Adrenal gland (tissue), 12 donors: ENCODE data around the gene PKP1. TPM values are rescaled to one million over a fixed set of nuclear protein-coding genes. Genes with fewer than 3 reads are reported as not detected.

Source experiments
- DNase-seq, 7 donors: peaks; one replicate each; pipeline ENCODE4 v3.0.0-alpha.2; 2019 to 2020
- H3K27ac ChIP-seq, 5 donors: fragments of 200-600 bp; sonication (generic) in 4 of 5; 1 replicate in 3 of 5; 2 replicates in 2 of 5; pipeline versions ENCODE4 v1.5.1 to v1.8.0; 2016 to 2020; ENCODE audit warnings: mild to moderate bottlenecking in 1 of 5
- H3K27me3 ChIP-seq: fragments of 200-600 bp; 2 replicates; pipeline ENCODE4 v1.8.0; 2021
- H3K36me3 ChIP-seq, 2 donors: fragments of 200-600 bp; replicated peaks in 1 of 2; 1 replicate in 1 of 2; 2 replicates in 1 of 2; pipeline versions ENCODE4 v1.5.1 to v1.8.0; 2018 to 2022
- H3K4me1 ChIP-seq, 2 donors: fragments of 200-600 bp; replicated peaks in 1 of 2; 1 replicate in 1 of 2; 2 replicates in 1 of 2; pipeline versions ENCODE4 v1.5.1 to v1.8.0; 2018 to 2021
- H3K4me3 ChIP-seq, 4 donors: fragments of 200-600 bp; sonication (generic) in 3 of 4; one replicate each; pipeline ENCODE4 v1.5.1; 2016 to 2018
- H3K9me3 ChIP-seq, 3 donors: fragments of 200-600 bp; sonication (generic) in 1 of 3; replicated peaks in 1 of 3; 1 replicate in 2 of 3; 2 replicates in 1 of 3; pipeline versions ENCODE4 v1.5.1 to v1.8.0; 2016 to 2021
- CTCF ChIP-seq, 6 experiments: fragments of 450-650 bp in 4 of 6; fragments of 200-600 bp in 2 of 6; sonication (generic) in 1 of 6; IDR thresholded peaks; 1 replicate in 5 of 6; 2 replicates in 1 of 6; pipeline versions ENCODE4 v1.5.1 to v1.8.0; 2016 to 2021; ENCODE audit warnings: antibody characterized with exemption in 6 of 6, mild to moderate bottlenecking in 2 of 6, moderate library complexity in 1 of 6
- POLR2A ChIP-seq, 2 donors: fragments of 450-650 bp; IDR thresholded peaks; one replicate each; pipeline ENCODE4 v1.6.1; 2017; ENCODE audit warnings: antibody characterized with exemption in 2 of 2, mild to moderate bottlenecking in 2 of 2, moderate library complexity in 1 of 2
- WGBS, 4 donors: extraction: QIAGEN DNeasy Blood & Tissue Kit in 2 of 4; methylation state at CpG; one replicate each; pipeline versions ENCODE4 v1.1.5 to v1.1.7; 2013 to 2017; 5-methylcytosine and 5-hydroxymethylcytosine counted together
- intact Hi-C, 2 donors: fragments of 100-400 bp; cut with DNase I; formaldehyde crosslinking; loops; one replicate each; pipeline versions ENCODE4 v1.14.1 to v1.15.0; 2022 to 2023
- polyA plus RNA-seq, 3 donors: library from polyadenylated mRNA; stranded (reverse); fragments of 200-250 nt in 2 of 3; fragments of 350-450 nt in 1 of 3; fragmentation: Illumina TruSeq in 1 of 3; extraction: RNeasy Lipid Tissue Mini Kit (QIAGEN cat#74804) in 1 of 3; gene quantifications; one replicate each; pipeline ENCODE4 v1.2.3, GENCODE V29; 2013 to 2014
- total RNA-seq, 9 donors: library from RNA; depleted of rRNA in 4 of 9; stranded (reverse); fragments of >200 nt in 4 of 9; fragments of 120-200 nt in 1 of 9; fragmentation: NEBNext Ultra II Directional in 1 of 9; extraction: Animal tissue kit (Norgen Biotek cat#: 25700) in 1 of 9; gene quantifications; one replicate each; pipeline versions ENCODE4 v1.1.0 to v1.2.4, GENCODE V29; 2013 to 2023
- donor health status: healthy with polysubstance abuse.
- donor health status: Bipolar disorder and iron deficiency.
- donor health status: DM: yes; HTN: yes; CAD: no.
- donor health status: DM: no; HTN: no; CAD: no.
- donor health status: DM: no; HTN: no; CAD: no.
- donor health status: DM: yes; HTN: yes; CAD: no.

Gene PKP1
- total and polyA plus RNA-seq, 12 donors = 0.06 to 0.98 (median 0.24) TPM; not detected in 2

GRCh38 chr1:201288007-201288406 lies 4.7 kb downstream of the PKP1 start:
- H3K27ac ChIP-seq = no peak overlapping the region
- H3K36me3 ChIP-seq = no peaks in the 10 kb centered on the region
- H3K4me1 ChIP-seq = no peaks in the 10 kb centered on the region
- TF ChIP-seq POLR2A (IDR thresholded peaks at IDR 0.05) (no peak), CTCF (IDR thresholded peaks at IDR 0.05) (no peak)
- no peak overlapping the region for H3K4me3 ChIP-seq
- 83 to 94% (median 89%) methylated on average over 6 of the region's 6 CpGs for WGBS, 4 donors
- no peaks in the 10 kb centered on the region for H3K9me3 ChIP-seq
- peaks cover 17% of the 10 kb centered on the region for H3K27me3 ChIP-seq
- no peak for DNase-seq
- intact Hi-C loops = no loop called here

GRCh38 chr1:201288765-201289164 lies 5.5 kb downstream of the PKP1 start:
- intact Hi-C loops = no loop called here
- no peak for DNase-seq
- H3K4me1 ChIP-seq = no peaks in the 10 kb centered on the region
- no peaks in the 10 kb centered on the region for H3K36me3 ChIP-seq
- no peak for TF ChIP-seq POLR2A (IDR thresholded peaks at IDR 0.05)
- no peak for TF ChIP-seq CTCF (IDR thresholded peaks at IDR 0.05)
- no peaks in the 10 kb centered on the region for H3K9me3 ChIP-seq
- WGBS, 4 donors = 55 to 81% (median 68%) methylated on average over 3 to 7 of the region's 7 CpGs
- H3K27ac ChIP-seq = no peak overlapping the region
- H3K27me3 ChIP-seq = peaks cover 11% of the 10 kb centered on the region
- H3K4me3 ChIP-seq = no peak overlapping the region

- TF ChIP-seq POLR2A (IDR thresholded peaks at IDR 0.05) (no peak), CTCF (IDR thresholded peaks at IDR 0.05) (no peak)
- no peak for DNase-seq
- WGBS, 4 donors = 86 to 95% (median 91%) methylated on average over 7 of the region's 7 CpGs
- Histone ChIP-seq H3K27ac (no peak overlapping the region), H3K36me3 (no peaks in the 10 kb centered on the region), H3K9me3 (no peaks in the 10 kb centered on the region), H3K27me3 (no peaks in the 10 kb centered on the region), H3K4me1 (no peaks in the 10 kb centered on the region), H3K4me3 (no peak overlapping the region)
- intact Hi-C loops = no loop called here
Observed at GRCh38 chr1:201290551-201290950, 7.2 kb downstream of the PKP1 start.

GRCh38 chr1:201291916-201292315 lies 8.6 kb downstream of the PKP1 start:
- intact Hi-C loops = no loop called here
- no peak for DNase-seq
- Histone ChIP-seq H3K9me3 (no peaks in the 10 kb centered on the region), H3K4me3 (no peak overlapping the region), H3K27ac (no peak overlapping the region), H3K27me3 (no peaks in the 10 kb centered on the region), H3K36me3 (no peaks in the 10 kb centered on the region), H3K4me1 (no peaks in the 10 kb centered on the region)
- TF ChIP-seq POLR2A (IDR thresholded peaks at IDR 0.05) = no peak
- TF ChIP-seq CTCF (IDR thresholded peaks at IDR 0.05) = no peak
- 71 to 81% (median 76%) methylated on average over 7 to 8 of the region's 8 CpGs for WGBS, 4 donors
